ENCODE results near the gene HOXB9. TPM values are rescaled to one million over a fixed set of nuclear protein-coding genes. Genes with fewer than 3 reads are reported as not detected.

Gene HOXB9
- total RNA-seq, 1 experiment from 2014 or later, result not detected

GRCh38 chr17:48629411-48629759, 3.2 kb upstream of the HOXB9 start:
- Histone ChIP-seq H3K27me3 (ENCODE audit: insufficient read depth, low read length) (peaks cover 98% of the 10 kb centered on the region), H2BK5ac (ENCODE audit: insufficient read length, low read length) (no peak overlapping the region), H3K27ac (ENCODE audit: insufficient read length, low read depth, low read length) (no peak overlapping the region), H3K4me1 (ENCODE audit: insufficient read depth, low read length) (no peaks in the 10 kb centered on the region; the same call in none of the 2 replicates), H3K23me2 (ENCODE audit: insufficient read length, low read depth, low read length, poor library complexity, severe bottlenecking) (peaks cover 5% of the 10 kb centered on the region), H4K8ac (replicated peaks; ENCODE audit: insufficient read length, low read depth, low read length) (no peak overlapping the region), H4K20me1 (ENCODE audit: control insufficient read depth, insufficient read depth, insufficient read length) (no peaks in the 10 kb centered on the region), H3K79me2 (ENCODE audit: insufficient read depth, low read length) (no peaks in the 10 kb centered on the region), H3K79me1 (ENCODE audit: insufficient read depth, low read depth, low read length, poor library complexity, severe bottlenecking) (no peaks in the 10 kb centered on the region), H3K18ac (ENCODE audit: insufficient read length, low read depth, low read length) (no peak overlapping the region), H3K9ac (ENCODE audit: extremely low read depth, insufficient read length, low read length) (no peak overlapping the region), H3K56ac (ENCODE audit: insufficient read length, low read depth, low read length) (no peak overlapping the region), H2BK120ac (ENCODE audit: low read depth, low read length, poor library complexity, severe bottlenecking) (no peak overlapping the region), H2BK12ac (ENCODE audit: insufficient read length, low read depth, low read length) (no peak overlapping the region), H2BK15ac (ENCODE audit: low read depth, low read length) (no peak overlapping the region), H4K5ac (ENCODE audit: insufficient read length, low read depth, low read length) (no peak overlapping the region), H2AFZ (ENCODE audit: low read length) (no peak overlapping the region), H3K4ac (ENCODE audit: low read depth, low read length) (no peak overlapping the region), H3K9me3 (ENCODE audit: control insufficient read depth, low read depth, low read length) (no peaks in the 10 kb centered on the region), H3K23ac (ENCODE audit: insufficient read length, low read depth, low read length) (no peak overlapping the region), H3T11ph (ENCODE audit: low read length) (no peak overlapping the region), H4K91ac (ENCODE audit: insufficient read length, low read depth, low read length) (no peak overlapping the region), H2BK20ac (ENCODE audit: low read depth, low read length, poor library complexity, severe bottlenecking) (no peak overlapping the region), H2AK5ac (ENCODE audit: insufficient read length, low read length) (no peak overlapping the region), H3K4me2 (ENCODE audit: insufficient read depth, insufficient read length, low read length) (no peak overlapping the region), H3K14ac (ENCODE audit: insufficient read depth, low read length) (no peak overlapping the region)
- no peak for DNase-seq
- Mint-ChIP-seq H3K36me3 (ENCODE audit: insufficient read depth in 1 of 3, low read depth in 3 of 3) (peaks cover 0 to 1% (median 0%) of the 10 kb centered on the region in 3 experiments; a peak in 2 of 7 replicates), H3K27me3 (ENCODE audit: low read depth) (peaks cover 100% of the 10 kb centered on the region), H3K4me3 (no peak overlapping the region), H3K4me1 (peaks cover 7 to 13% of the 10 kb centered on the region in 2 experiments), H3K27ac (no peak overlapping the region), H3K9me3 (peaks cover 4 to 15% of the 10 kb centered on the region in 2 experiments)
- no peak for TF ChIP-seq CTCF (conservative IDR thresholded peaks at IDR 0.05)
- no CpG with 5 or more reads among the region's 5 CpGs for WGBS (ENCODE audit: extremely low coverage, insufficient read length, low lambda C conversion rate)

Data from H9 (cell line).